Suprapubic skin (tissue), 4 donors: ENCODE measurements around the gene PRTFDC1. TPM values are rescaled to one million over a fixed set of nuclear protein-coding genes. Genes with fewer than 3 reads are reported as not detected.

ENCODE experiments used
- DNase-seq, 2 donors: peaks; one replicate each; pipeline ENCODE4 v3.0.0-alpha.2; 2019; ENCODE audit warnings: low spot score in 2 of 2
- H3K27ac ChIP-seq: fragments of 200-600 bp; sonication (generic); one replicate; pipeline ENCODE4 v1.5.1; 2019
- H3K27me3 ChIP-seq: fragments of 200-600 bp; sonication (generic); one replicate; pipeline ENCODE4 v1.5.1; 2019
- H3K36me3 ChIP-seq: fragments of 200-600 bp; sonication (generic); one replicate; pipeline ENCODE4 v1.5.1; 2019
- H3K4me1 ChIP-seq: fragments of 200-600 bp; sonication (generic); one replicate; pipeline ENCODE4 v1.5.1; 2019
- H3K4me3 ChIP-seq: fragments of 200-600 bp; sonication (generic); one replicate; pipeline ENCODE4 v1.5.1; 2019; ENCODE audit warnings: mild to moderate bottlenecking
- H3K9me3 ChIP-seq: fragments of 200-600 bp; sonication (generic); one replicate; pipeline ENCODE4 v1.5.1; 2019
- EP300 ChIP-seq: sonication (generic); formaldehyde crosslinking; IDR thresholded peaks from one replicate; pipeline ENCODE4 v1.6.1; 2017; ENCODE audit warnings: antibody characterized with exemption
- POLR2A ChIP-seq, 2 donors: fragments of 450-650 bp; IDR thresholded peaks; one replicate each; pipeline ENCODE4 v1.6.1; 2017; ENCODE audit warnings: antibody characterized with exemption in 2 of 2, mild to moderate bottlenecking in 2 of 2, moderate library complexity in 2 of 2
- POLR2AphosphoS5 ChIP-seq, 3 donors: sonication (generic); formaldehyde crosslinking; IDR thresholded peaks; one replicate each; pipeline ENCODE4 v1.6.1; 2017; ENCODE audit warnings: antibody characterized with exemption in 3 of 3
- WGBS: methylation state at CpG from one replicate; pipeline ENCODE4 v1.1.5; 2018; 5-methylcytosine and 5-hydroxymethylcytosine counted together
- total RNA-seq, 4 donors: library from RNA; depleted of rRNA; stranded (reverse); fragments of >200 nt; gene quantifications; one replicate each; pipeline ENCODE4 v1.1.0, GENCODE V29; 2016
- TF ChIP-seq, protein P1 (sequence below), 2 donors: fragments of 200-600 bp in 1 of 2; fragments of 450-650 bp in 1 of 2; sonication (generic) in 1 of 2; IDR thresholded peaks; one replicate each; pipeline ENCODE4 v1.5.1; 2016 to 2019; ENCODE audit warnings: antibody characterized with exemption in 2 of 2, mild to moderate bottlenecking in 1 of 2, moderate library complexity in 1 of 2

Gene PRTFDC1
- total RNA-seq, 4 donors from 2014 or later: 0.40 to 0.76 (median 0.69) TPM

DNA sequence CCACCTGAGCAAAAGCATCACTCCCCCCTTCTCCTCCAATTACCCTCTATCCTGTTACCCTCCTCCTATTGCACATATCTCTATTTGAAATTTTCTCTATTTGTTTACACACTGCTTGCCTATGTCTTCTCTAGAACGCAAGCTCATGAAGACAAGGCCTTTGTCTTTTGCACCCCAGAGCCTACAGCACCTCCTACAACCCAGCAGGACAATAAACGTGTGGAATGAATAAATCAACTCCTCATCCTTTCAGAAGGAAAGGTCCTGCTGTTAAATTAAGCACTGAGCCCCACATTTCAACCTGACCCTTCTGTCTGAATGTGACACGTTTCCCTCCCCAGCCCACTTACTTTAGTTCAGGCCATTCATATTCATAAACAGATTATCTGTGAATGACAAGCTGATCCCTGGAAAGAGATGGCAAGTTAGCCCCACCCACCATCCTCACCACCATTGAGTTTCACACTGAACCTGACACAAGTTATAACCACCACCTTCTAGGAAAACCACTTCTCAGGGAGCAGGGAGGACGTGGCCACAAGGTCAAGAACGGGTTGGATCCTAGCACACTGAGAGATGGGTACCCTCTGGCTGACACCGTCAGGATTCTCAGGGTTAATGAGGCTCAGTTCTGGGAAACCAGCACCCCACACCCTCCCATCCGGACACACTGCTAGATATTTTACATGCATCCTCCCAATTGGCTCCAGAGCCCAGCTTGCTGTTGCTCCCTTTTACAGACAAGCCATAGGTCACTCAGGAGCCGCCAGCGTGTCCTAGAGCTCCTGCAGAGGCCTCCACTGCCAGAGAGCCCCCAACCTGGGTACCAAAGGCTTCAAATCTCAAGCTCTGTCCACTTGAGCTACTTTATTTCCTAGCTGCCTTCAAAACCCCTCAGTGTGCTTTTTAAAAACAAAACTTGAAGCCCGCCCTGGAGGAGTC is 934 bp downstream of the PRTFDC1 start:
- Histone ChIP-seq H3K27me3 (no peaks in the 10 kb centered on the region), H3K36me3 (no peaks in the 10 kb centered on the region), H3K9me3 (no peaks in the 10 kb centered on the region), H3K4me3 (peak overlapping the region; percentile 76), H3K4me1 (peaks cover 34% of the 10 kb centered on the region), H3K27ac (peak overlapping the region; percentile 91)
- WGBS: 41% methylated on average over 9 of the region's 10 CpGs
- no peak for DNase-seq
- TF ChIP-seq, protein P1, sequence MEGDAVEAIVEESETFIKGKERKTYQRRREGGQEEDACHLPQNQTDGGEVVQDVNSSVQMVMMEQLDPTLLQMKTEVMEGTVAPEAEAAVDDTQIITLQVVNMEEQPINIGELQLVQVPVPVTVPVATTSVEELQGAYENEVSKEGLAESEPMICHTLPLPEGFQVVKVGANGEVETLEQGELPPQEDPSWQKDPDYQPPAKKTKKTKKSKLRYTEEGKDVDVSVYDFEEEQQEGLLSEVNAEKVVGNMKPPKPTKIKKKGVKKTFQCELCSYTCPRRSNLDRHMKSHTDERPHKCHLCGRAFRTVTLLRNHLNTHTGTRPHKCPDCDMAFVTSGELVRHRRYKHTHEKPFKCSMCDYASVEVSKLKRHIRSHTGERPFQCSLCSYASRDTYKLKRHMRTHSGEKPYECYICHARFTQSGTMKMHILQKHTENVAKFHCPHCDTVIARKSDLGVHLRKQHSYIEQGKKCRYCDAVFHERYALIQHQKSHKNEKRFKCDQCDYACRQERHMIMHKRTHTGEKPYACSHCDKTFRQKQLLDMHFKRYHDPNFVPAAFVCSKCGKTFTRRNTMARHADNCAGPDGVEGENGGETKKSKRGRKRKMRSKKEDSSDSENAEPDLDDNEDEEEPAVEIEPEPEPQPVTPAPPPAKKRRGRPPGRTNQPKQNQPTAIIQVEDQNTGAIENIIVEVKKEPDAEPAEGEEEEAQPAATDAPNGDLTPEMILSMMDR (IDR thresholded peaks at IDR 0.05): no peak
- TF ChIP-seq POLR2AphosphoS5 (IDR thresholded peaks at IDR 0.05) (no peak), POLR2A (IDR thresholded peaks at IDR 0.05) (no peak), EP300 (no peak)

DNA sequence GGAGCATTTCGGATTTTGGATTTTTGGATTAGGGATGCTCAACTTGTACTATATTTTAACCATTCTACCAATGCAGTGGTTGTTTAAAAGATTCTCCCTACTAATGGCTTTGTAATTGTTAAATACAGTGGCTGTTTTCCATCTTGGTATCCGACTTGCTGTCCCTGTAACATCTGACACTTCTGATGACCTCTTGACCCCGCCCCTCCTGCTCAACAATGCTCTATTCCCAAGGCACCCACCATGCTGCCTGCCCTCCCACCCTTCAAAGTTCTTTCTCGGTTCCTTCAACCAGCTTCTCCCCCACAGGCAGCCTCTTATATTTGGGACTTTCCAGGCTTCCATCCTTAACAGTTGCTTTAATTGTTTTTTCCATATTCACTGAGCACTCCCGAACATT is 2.0 kb downstream of the PRTFDC1 start:
- no peak for DNase-seq
- Histone ChIP-seq H3K36me3 (no peaks in the 10 kb centered on the region), H3K4me3 (no peak overlapping the region), H3K27ac (no peak overlapping the region), H3K9me3 (no peaks in the 10 kb centered on the region), H3K27me3 (no peaks in the 10 kb centered on the region), H3K4me1 (peaks cover 34% of the 10 kb centered on the region)
- 69% methylated on average over 5 of the region's 5 CpGs for WGBS
- no peak for TF ChIP-seq POLR2AphosphoS5 (IDR thresholded peaks at IDR 0.05)
- TF ChIP-seq, protein P1 (IDR thresholded peaks at IDR 0.05): no peak
- TF ChIP-seq POLR2A (IDR thresholded peaks at IDR 0.05): no peak
- no peak for TF ChIP-seq EP300

DNA sequence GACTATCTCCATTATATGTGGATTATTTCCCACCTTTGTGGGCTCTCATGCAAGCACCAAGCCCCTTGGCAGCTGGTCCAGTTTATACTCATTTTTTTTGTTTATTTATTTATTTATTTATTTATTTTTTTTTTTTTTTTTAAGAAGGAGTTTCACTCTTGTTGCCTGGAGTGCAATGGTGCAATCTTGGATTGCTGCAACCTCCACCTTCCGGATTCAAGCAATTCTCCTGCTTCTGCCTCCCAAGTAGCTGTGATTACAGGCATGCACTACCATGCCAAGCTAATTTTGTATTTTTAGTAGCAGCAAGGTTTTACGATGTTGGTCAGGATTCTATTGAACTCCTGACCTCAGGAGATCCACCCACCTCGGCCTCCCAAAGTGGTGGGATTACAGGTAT is 2.8 kb downstream of the PRTFDC1 start:
- 75% methylated on average over 3 of the region's 3 CpGs for WGBS
- DNase-seq: no peak
- H3K4me1 ChIP-seq: peaks cover 34% of the 10 kb centered on the region
- no peak overlapping the region for H3K27ac ChIP-seq
- H3K27me3 ChIP-seq: no peaks in the 10 kb centered on the region
- H3K36me3 ChIP-seq: no peaks in the 10 kb centered on the region
- no peaks in the 10 kb centered on the region for H3K9me3 ChIP-seq
- TF ChIP-seq POLR2AphosphoS5 (IDR thresholded peaks at IDR 0.05) (no peak), POLR2A (IDR thresholded peaks at IDR 0.05) (no peak), EP300 (no peak)
- TF ChIP-seq, protein P1 (IDR thresholded peaks at IDR 0.05): no peak
- no peak overlapping the region for H3K4me3 ChIP-seq

DNA sequence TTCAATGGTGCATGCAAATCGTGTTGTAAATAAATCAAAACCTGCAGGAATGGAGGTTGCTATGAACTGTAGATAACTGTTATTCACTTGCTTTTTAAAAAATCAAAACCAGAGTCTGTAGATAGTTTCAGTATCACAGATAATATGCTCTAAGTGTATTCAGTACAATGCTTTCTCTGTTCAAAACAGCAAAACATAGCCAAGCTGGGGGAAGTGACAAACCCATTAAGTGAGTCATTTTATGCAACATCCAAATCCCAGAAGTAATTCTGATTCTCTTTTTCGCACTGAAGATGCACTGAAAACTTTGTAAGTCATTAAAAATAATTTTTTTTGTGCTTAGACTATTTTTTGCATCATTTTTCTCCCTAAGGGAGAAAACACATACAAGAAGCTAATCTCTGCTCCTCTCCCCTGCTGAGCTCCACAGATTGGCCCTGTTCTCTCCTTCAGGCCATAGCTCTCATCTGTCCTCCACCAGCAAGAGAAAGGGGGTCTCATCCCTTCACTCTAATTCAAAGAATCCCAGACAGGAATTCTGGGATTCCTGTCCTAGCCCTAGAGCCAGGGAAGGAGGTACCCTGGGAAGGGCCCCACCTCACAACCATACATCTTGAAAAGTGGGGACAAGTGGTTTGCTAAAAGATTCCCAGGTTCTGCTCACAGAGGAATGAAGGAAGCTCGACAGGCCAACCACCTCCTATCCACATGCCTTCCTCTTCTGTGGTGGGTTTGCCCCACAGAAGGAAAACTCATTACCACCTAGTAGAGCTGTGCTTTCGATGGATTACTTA is 4.9 kb downstream of the PRTFDC1 start:
- H3K4me3 ChIP-seq: no peak overlapping the region
- H3K27me3 ChIP-seq: no peaks in the 10 kb centered on the region
- peak overlapping the region; percentile 7 for H3K27ac ChIP-seq
- H3K4me1 ChIP-seq: peaks cover 17% of the 10 kb centered on the region
- no peaks in the 10 kb centered on the region for H3K36me3 ChIP-seq
- WGBS: 61% methylated on average over 4 of the region's 4 CpGs
- H3K9me3 ChIP-seq: no peaks in the 10 kb centered on the region
- TF ChIP-seq EP300: no peak
- TF ChIP-seq, protein P1 (IDR thresholded peaks at IDR 0.05): no peak
- TF ChIP-seq POLR2AphosphoS5 (IDR thresholded peaks at IDR 0.05): no peak
- TF ChIP-seq POLR2A (IDR thresholded peaks at IDR 0.05): no peak
- no peak for DNase-seq
